ENCODE data around the gene RRP15. TPM values are rescaled to one million over a fixed set of nuclear protein-coding genes. Genes with fewer than 3 reads are reported as not detected.

Gene RRP15
- total and polyA plus RNA-seq, 2 of the 13 experiments (the other 11 are each of a cell fraction or from before 2014, with no cell fraction given), result 2.1 to 37.5 TPM

DNA sequence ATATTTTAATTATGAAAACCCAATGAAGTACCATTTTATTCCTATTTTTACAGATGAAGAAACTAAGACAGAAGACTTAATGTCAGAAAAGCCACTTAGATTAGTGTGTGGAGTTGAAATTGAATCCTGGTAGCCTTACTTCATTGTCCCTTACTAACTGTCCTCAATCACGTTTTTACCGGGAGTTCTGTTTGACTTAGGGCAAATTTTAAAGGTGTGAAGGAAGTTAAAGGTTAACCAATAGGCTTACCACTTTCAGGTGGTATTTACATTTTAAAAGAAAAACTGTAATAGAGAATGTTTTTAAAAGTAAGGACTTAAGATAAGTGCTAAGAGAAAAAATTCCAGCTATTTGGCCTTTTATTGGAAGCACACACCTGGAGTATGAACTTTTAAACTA is 12.4 kb downstream of the RRP15 start:
- in situ Hi-C loops (cut with HindIII; ENCODE audit: extremely low pct_ligation_motif_present, low pct_unique_long_range_greater_than_20kb) (no loop called here), intact Hi-C loops (cut with micrococcal nuclease; ENCODE audit: unreplicated experiment) (no loop called here)
- Histone ChIP-seq H3K27me3 (ENCODE audit: control insufficient read depth in 1 of 2, insufficient read depth in 2 of 2, low read length in 2 of 2) (no peaks in the 10 kb centered on the region), H3K4me1 (ENCODE audit: insufficient read depth, low read length) (no peaks in the 10 kb centered on the region), H3K9ac (ENCODE audit: insufficient read depth, low read depth, low read length) (no peak overlapping the region), H3K4me3 (replicated peaks in 1 of 3; ENCODE audit: insufficient read depth in 1 of 3, low read depth in 2 of 3, low read length in 3 of 3) (no peak overlapping the region), H3K27ac (ENCODE audit: extremely low read length, insufficient read depth, low read length) (no peak overlapping the region), H3K79me2 (ENCODE audit: insufficient read depth, low read length) (peaks cover 29% of the 10 kb centered on the region), H3K9me3 (ENCODE audit: low read length) (no peaks in the 10 kb centered on the region), H3K36me3 (replicated peaks in 1 of 2; ENCODE audit: control insufficient read depth in 1 of 2, insufficient read depth in 2 of 2, low read length in 2 of 2) (peaks cover 8 to 21% of the 10 kb centered on the region in 2 experiments; a peak in 3 of 5 replicates), H2AFZ (ENCODE audit: low read length) (no peak overlapping the region), H4K20me1 (ENCODE audit: insufficient read depth, low read length) (no peaks in the 10 kb centered on the region; the same call in 1 of the 2 replicates), H3K4me2 (ENCODE audit: low read depth, low read length) (no peak overlapping the region)
- TF ChIP-seq, protein P1, sequence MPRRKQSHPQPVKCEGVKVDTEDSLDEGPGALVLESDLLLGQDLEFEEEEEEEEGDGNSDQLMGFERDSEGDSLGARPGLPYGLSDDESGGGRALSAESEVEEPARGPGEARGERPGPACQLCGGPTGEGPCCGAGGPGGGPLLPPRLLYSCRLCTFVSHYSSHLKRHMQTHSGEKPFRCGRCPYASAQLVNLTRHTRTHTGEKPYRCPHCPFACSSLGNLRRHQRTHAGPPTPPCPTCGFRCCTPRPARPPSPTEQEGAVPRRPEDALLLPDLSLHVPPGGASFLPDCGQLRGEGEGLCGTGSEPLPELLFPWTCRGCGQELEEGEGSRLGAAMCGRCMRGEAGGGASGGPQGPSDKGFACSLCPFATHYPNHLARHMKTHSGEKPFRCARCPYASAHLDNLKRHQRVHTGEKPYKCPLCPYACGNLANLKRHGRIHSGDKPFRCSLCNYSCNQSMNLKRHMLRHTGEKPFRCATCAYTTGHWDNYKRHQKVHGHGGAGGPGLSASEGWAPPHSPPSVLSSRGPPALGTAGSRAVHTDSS (CRISPR knock-in tag; conservative IDR thresholded peaks at IDR 0.05), result no peak
- TF ChIP-seq, protein P2, sequence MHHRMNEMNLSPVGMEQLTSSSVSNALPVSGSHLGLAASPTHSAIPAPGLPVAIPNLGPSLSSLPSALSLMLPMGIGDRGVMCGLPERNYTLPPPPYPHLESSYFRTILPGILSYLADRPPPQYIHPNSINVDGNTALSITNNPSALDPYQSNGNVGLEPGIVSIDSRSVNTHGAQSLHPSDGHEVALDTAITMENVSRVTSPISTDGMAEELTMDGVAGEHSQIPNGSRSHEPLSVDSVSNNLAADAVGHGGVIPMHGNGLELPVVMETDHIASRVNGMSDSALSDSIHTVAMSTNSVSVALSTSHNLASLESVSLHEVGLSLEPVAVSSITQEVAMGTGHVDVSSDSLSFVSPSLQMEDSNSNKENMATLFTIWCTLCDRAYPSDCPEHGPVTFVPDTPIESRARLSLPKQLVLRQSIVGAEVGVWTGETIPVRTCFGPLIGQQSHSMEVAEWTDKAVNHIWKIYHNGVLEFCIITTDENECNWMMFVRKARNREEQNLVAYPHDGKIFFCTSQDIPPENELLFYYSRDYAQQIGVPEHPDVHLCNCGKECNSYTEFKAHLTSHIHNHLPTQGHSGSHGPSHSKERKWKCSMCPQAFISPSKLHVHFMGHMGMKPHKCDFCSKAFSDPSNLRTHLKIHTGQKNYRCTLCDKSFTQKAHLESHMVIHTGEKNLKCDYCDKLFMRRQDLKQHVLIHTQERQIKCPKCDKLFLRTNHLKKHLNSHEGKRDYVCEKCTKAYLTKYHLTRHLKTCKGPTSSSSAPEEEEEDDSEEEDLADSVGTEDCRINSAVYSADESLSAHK (CRISPR knock-in tag; IDR thresholded peaks at IDR 0.05; ENCODE audit: borderline replicate concordance), result no peak
- no peak for TF ChIP-seq GATAD2A (CRISPR knock-in tag; IDR thresholded peaks at IDR 0.05)
- DNase-seq (ENCODE audit: low spot score) (no peak), ATAC-seq (no peak), FAIRE-seq (no peak)
- CTCF ChIA-PET (ENCODE audit: low intra/inter-chr PET ratio, low total read pairs), result no interaction called here
- BruUV-seq (replicated peaks), result no TSS peak
- POLR2A ChIA-PET, result no interaction called here
- 85% methylated on average over 2 of the region's 2 CpGs for WGBS (ENCODE audit: low lambda C conversion rate)

DNA sequence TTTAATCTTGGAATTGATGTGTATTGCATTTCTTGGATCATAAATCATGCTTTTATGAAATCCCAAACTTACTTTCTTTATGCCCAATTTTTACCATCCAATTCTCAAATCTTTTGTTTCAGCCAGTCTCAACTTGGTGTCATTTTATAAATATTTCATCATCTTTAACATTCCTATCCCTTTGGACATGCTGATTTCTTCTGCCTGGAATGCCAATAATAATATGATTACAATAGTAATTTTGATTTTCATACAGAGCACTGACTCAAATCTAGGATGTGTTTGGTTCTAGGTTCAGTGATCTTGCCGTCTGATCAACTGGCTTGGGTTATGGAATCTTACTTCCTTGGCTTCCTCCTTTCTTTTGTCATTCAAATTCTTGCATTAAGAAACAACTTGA is 12.8 kb downstream of the RRP15 start:
- no peak overlapping the region for H2AFZ ChIP-seq (ENCODE audit: low read length)
- FAIRE-seq (no peak), ATAC-seq (no peak), DNase-seq (ENCODE audit: low spot score) (no peak)
- ChIA-PET CTCF (ENCODE audit: low intra/inter-chr PET ratio, low total read pairs) (no interaction called here), POLR2A (no interaction called here)
- in situ Hi-C loops (cut with HindIII; ENCODE audit: extremely low pct_ligation_motif_present, low pct_unique_long_range_greater_than_20kb), result no loop called here
- H4K20me1 ChIP-seq (ENCODE audit: insufficient read depth, low read length), result no peaks in the 10 kb centered on the region; the same call in 1 of the 2 replicates
- H3K9me3 ChIP-seq (ENCODE audit: low read length), result no peaks in the 10 kb centered on the region
- H3K9ac ChIP-seq (ENCODE audit: insufficient read depth, low read depth, low read length), result no peak overlapping the region
- H3K4me3 ChIP-seq (replicated peaks in 1 of 3; ENCODE audit: insufficient read depth in 1 of 3, low read depth in 2 of 3, low read length in 3 of 3), result no peak overlapping the region
- no TSS peak for BruUV-seq (replicated peaks)
- H3K27me3 ChIP-seq (ENCODE audit: control insufficient read depth in 1 of 2, insufficient read depth in 2 of 2, low read length in 2 of 2), result no peaks in the 10 kb centered on the region
- 80% methylated on average over 1 of the region's 1 CpG for WGBS (ENCODE audit: low lambda C conversion rate)
- H3K4me1 ChIP-seq (ENCODE audit: insufficient read depth, low read length), result no peaks in the 10 kb centered on the region
- no peak overlapping the region for H3K27ac ChIP-seq (ENCODE audit: extremely low read length, insufficient read depth, low read length)
- intact Hi-C loops (cut with micrococcal nuclease; ENCODE audit: unreplicated experiment), result no loop called here
- H3K4me2 ChIP-seq (ENCODE audit: low read depth, low read length), result no peak overlapping the region
- H3K36me3 ChIP-seq (replicated peaks in 1 of 2; ENCODE audit: control insufficient read depth in 1 of 2, insufficient read depth in 2 of 2, low read length in 2 of 2), result peaks cover 8 to 25% of the 10 kb centered on the region in 2 experiments; a peak in 3 of 5 replicates
- H3K79me2 ChIP-seq (ENCODE audit: insufficient read depth, low read length), result peaks cover 26% of the 10 kb centered on the region
- no peak for TF ChIP-seq PHF20 (CRISPR knock-in tag; IDR thresholded peaks at IDR 0.05)
- no peak for TF ChIP-seq ZNF460 (CRISPR knock-in tag; IDR thresholded peaks at IDR 0.05; ENCODE audit: borderline replicate concordance)
- TF ChIP-seq ZNF382 (CRISPR knock-in tag; IDR thresholded peaks at IDR 0.05; ENCODE audit: borderline replicate concordance), result no peak
- TF ChIP-seq, protein P3, sequence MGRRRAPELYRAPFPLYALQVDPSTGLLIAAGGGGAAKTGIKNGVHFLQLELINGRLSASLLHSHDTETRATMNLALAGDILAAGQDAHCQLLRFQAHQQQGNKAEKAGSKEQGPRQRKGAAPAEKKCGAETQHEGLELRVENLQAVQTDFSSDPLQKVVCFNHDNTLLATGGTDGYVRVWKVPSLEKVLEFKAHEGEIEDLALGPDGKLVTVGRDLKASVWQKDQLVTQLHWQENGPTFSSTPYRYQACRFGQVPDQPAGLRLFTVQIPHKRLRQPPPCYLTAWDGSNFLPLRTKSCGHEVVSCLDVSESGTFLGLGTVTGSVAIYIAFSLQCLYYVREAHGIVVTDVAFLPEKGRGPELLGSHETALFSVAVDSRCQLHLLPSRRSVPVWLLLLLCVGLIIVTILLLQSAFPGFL (CRISPR knock-in tag; IDR thresholded peaks at IDR 0.05), result no peak
- no peak for TF ChIP-seq ZNF773 (CRISPR knock-in tag; IDR thresholded peaks at IDR 0.05; ENCODE audit: borderline replicate concordance)
- TF ChIP-seq PAWR (CRISPR knock-in tag; IDR thresholded peaks at IDR 0.05; ENCODE audit: borderline replicate concordance), result no peak
- no peak for TF ChIP-seq ASH2L (IDR thresholded peaks at IDR 0.05; ENCODE audit: insufficient read length, low read depth, low read length)
- TF ChIP-seq KDM5A (IDR thresholded peaks at IDR 0.05; ENCODE audit: borderline replicate concordance, low read length), result no peak
- TF ChIP-seq ZFY (CRISPR knock-in tag; IDR thresholded peaks at IDR 0.05), result no peak
- TF ChIP-seq, protein P4, sequence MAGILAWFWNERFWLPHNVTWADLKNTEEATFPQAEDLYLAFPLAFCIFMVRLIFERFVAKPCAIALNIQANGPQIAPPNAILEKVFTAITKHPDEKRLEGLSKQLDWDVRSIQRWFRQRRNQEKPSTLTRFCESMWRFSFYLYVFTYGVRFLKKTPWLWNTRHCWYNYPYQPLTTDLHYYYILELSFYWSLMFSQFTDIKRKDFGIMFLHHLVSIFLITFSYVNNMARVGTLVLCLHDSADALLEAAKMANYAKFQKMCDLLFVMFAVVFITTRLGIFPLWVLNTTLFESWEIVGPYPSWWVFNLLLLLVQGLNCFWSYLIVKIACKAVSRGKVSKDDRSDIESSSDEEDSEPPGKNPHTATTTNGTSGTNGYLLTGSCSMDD (CRISPR knock-in tag; IDR thresholded peaks at IDR 0.05), result no peak

Data from HepG2 (cell line).